SH-SY5Y (cell line): ENCODE data around the gene UBE2G1.

Source experiments
- GATA2 ChIP-seq: IDR thresholded peaks from 2 replicates; pipeline ENCODE4 v1.6.1; 2011; ENCODE audit warnings: mild to moderate bottlenecking, low read depth, low read length
- GATA3 ChIP-seq: IDR thresholded peaks from 2 replicates; pipeline ENCODE4 v1.6.1; 2011; ENCODE audit warnings: low read depth, mild to moderate bottlenecking, low read length, moderate library complexity

DNA sequence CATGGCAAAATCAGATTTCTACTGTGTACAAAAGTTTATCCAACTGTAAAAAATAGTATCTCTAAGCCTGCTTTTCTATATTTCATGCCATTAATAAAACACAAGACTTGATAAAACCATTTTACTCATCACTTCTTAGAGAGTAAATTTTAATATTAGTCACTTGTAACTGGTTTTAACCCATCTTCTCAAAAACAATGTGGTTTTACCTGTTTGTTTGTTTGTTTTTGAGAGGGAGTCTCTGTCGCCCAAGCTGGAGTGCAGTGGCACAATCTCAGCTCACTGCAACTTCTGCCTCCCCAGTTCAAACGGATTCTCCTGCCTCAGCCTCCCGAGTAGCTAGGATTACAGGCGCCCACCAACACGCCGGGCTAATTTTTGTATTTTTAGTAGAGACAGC, 32.1 kb downstream of the UBE2G1 start:
- TF ChIP-seq GATA2 (no peak), GATA3 (no peak)
